CD4-positive, alpha-beta T cell treated with Interleukin-2 at 100 ng/mL for 4 hours (primary cell): Measurements from ENCODE around the gene HELZ2.
"Not testable (repeated sequence)": the region's sequence is repeated elsewhere in the genome, so short reads cannot be mapped to it uniquely, and the experiment has no call there.

Experiments
- DNase-seq: peaks from one replicate; pipeline ENCODE4 v3.0.0-alpha.2; 2020; ENCODE audit warnings: low spot score

The HELZ2 gene

DNA sequence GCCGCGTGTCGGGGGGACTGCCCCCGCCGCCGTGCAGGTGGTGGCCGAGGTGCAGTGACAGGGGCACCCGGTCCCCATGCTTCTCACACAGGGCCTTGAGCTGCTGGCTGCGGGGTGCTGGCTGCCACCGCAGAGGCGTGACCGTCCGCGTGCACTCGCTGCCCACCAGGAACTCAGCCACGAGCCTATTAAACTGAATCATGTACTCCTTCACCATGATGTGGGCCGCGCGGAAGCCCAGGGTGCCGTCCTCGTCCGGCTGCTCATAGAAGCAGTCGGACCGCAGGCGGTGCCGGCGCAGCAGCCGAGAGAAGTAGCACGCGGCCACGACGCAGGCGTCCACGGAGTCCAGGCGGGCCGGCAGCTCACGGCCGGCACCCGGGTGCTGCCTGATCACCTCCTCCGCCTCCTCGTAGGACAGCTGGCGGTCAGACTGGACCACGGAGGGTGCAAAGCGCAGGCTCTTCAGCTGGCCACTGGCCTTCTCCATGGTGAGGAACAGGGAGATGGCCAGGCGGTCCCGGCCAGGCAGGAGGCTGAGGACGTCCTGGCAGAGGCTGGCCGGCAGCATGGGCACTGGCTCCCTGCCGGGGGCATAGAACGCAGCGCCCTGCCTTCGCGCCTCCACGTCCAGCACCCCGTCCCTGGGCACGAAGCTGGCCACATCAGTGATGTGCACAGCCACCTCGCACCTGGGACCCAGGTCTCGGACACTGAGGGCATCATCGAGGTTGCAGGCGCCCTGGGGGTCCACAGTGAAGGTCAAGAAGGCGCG, 9.8 kb downstream of the HELZ2 start:
- DNase-seq, result no peak

DNA sequence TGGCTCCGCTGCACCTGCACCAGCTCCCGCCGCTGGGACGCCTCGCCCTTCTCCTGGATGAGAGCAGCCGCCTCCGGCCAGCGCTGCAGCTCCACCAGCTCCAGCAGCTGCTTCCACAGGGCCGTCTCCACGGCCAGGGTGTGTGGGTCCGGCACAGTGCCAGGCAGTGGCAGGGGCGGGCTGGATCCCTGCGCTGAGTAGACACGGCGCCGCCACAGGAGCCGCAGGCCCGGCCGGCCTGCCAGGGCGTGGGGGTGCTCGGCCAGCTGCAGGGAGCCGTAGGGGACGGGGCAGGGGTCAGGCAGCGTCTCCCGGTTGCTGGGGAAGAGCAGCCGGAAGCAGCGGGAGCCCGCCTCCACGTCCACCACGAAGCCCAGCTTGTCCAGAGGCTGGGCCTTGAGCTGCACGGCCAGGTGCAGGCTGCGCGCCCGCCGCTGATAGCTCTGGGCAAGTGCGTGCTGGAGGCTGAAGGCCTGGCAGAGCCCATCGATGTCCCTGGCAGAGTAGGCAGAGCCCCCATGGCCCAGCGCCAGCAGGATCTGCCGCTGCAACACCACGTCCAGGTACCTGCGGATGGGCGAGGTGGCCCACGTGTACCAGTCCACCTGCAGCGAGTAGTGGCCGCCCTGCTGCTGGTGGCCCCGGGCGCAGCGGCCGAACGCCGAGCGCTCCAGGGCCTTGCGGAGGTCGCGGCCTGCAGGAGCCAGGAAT, 10.7 kb downstream of the HELZ2 start:
- DNase-seq, result no peak

DNA sequence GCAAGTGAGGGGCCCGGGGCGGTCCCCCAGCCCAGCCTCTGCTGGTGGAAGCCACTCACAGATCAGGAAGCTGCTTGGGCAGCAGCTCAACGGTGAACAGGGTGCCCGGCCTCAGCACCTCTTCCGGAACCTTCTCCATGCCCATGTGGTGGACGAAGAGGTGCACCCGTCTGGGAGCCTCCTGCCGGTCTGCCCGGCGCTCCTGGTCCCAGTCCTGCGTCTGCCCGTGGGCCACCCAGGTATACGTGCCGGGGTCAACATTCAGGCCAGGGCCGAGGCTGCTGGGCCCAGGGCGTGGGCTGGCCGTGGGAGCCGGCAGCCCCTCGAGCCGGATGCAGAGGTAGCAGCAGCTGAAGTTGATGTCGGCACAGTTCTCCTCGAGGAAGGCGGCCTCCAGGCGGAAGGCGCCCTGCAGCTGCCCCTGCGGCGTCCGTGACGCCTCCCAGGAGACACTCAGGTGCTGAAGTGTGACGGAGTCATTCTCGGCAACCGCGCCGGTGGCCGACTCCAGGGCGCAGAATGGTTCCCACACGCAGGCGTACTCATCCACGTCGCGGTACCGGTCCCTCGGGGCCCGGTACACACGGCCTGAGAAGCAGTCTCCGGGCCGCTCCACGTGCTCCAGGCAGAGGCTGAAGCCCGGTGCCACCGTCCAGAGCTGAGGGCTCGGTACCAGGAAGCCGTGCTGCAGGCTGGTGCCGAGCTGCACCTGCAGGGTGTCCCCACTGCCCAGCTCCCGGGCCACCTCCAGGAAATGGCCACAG, 11.4 kb downstream of the HELZ2 start:
- no peak for DNase-seq

DNA sequence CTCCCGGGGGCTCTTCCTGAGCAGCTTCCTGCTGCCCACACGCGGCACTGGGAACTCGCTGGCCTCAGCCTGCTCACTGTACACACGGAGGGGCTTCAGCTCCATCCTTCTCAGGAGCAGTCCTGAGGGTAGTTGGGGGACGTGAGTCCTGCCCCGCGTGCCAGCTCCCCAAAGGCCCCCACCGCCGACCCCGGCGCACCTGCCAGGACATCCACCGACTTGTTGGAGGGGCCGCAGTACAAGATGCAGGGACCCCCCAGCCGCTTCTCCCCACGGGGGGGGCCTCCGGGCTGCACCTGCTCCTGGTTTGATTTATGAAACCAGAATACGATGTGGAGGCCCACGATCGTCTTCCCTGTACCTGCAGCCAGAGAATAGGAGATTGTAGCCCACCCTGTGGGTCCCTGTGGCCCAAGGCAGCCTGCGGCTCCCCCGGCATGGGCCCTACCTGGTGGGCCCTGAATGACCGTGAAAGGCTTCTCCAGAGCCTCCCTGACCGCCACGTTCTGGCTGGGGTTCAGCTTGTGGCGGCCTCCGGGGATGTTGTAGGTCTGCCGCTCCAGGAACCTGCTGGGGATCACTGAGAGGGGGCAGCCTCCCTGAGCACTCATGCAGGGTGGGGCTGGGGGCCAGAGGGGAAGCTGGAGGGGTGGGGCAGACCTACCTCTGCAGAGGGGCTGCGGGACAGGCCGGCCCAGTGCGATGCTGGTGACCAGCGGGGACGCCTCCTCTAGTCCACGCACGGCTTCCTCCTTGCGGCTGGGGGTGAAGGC, 12.2 kb downstream of the HELZ2 start:
- no peak for DNase-seq

DNA sequence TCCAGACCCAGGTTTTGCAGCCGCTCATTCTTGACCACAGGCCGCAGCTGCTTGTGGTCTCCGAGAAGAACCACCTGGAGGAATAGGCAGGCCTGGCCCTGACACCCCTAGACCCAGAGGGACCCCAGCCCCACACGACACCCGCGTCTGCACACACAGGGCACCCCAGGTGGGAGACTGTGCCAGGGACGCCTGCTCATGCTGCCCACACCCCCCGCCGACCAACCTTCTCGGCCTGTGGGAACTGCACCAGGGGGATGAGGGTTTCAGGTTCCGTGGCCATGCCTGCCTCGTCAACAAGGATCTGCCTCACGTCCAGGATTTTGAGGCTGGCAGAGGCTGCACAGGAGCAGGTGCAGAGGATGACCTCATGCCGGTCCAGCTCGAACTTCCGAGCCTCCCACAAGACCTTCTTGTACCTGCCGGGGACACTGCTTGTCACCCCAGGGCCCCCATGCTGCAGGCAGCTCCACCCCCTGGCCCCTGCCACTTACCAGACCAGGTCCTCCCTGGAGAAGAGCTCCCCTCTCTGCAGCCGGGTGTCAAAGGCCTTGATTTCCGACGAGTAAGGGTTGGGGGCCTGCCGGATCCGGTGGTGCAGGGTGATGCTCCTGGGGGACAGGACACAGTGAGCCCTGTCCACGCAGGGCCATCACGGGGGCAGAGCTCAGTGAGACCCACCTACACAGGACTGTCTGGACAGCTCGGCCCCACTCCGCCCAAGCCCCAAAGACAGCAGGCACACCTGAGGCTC, 13.0 kb downstream of the HELZ2 start:
- no peak for DNase-seq

DNA sequence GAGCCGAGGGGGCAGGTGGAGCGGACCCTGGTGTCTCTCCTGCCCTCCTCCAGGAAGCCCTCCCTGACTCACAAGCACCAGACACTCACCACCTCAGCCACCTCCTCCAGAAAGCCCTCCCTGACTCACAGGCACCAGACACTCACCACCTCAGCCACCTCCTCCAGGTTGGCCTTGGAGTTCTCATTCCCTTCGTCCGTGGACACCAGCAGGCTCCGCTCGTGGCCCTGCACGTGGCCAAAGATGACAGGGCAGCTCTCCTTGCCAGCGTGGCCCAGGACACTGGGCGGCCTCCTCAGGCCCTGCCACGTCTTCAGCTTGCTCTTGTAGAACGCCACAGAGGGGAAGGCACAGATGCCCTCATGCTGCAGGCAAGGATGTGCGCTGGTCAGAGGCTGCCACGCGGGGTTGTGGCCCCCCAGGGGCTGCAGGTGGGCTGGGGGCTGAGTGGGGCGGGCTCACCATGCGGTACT, 13.7 kb downstream of the HELZ2 start:
- DNase-seq, result no peak

DNA sequence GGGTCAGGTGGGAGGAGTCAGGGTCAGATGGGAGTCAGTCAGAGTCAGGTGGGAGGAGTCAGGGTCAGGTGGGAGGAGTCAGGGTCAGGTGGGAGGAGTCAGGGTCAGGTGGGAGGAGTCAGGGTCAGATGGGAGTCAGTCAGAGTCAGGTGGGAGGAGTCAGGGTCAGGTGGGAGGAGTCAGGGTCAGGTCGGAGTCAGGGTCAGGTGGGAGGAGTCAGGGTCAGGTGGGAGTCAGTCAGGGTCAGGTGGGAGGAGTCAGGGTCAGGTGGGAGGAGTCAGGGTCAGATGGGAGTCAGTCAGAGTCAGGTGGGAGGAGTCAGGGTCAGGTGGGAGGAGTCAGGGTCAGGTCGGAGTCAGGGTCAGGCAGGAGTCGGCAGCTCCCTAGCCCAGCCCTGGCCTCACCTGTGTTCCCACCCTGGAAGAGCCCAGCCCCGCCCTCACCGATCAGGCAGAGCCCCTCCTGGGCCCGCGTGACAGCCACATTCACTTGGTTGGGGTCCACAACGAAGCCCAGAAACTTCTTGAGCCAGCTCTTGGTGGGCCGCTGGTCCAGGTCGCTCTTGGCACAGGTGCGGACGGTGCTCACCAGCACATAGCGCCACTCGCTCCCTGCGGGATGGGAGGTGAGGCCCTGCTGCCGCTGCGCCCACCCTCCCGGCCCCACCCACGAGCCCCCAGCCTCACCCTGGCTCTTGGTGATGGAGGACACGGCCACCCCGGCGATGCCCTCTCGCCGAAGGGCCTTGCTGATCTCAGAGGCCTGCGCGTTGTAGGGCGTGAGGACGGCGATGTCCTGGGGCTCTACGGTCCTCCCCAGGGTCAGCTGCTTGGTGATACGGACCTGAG, 14.3 kb downstream of the HELZ2 start:
- not testable (repeated sequence) for DNase-seq

DNA sequence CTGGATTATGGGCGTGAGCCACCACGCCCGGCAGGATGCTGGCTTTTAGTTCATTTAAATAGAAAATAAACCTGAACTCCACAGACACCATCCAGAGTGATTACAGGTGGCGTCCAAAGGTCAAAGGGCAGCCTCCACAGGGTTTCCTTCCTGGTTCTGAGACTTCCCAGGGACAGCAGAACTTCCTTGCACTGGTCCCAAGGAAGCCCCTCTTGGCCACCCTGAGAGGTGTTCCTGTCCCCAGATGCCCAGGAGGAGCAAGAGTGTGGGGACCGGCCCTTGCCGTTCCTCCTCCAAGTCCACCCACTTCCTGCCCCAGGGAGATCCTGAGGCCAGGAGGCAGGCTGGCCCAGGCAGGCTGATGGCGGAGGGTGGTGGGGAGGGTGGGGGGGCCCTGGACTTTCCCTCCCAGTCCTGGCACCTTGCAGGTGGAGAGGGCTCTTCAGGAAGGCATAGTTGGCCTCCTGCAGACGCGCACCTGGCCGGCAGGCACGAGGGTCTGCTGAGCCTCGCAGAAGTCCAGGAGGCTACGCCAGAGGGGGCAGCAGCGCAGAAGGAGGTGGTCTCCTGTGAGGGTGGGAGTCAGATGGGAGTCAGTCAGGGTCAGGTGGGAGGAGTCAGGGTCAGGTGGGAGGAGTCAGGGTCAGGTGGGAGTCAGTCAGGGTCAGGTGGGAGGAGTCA, 15.1 kb downstream of the HELZ2 start:
- DNase-seq, result no peak

DNA sequence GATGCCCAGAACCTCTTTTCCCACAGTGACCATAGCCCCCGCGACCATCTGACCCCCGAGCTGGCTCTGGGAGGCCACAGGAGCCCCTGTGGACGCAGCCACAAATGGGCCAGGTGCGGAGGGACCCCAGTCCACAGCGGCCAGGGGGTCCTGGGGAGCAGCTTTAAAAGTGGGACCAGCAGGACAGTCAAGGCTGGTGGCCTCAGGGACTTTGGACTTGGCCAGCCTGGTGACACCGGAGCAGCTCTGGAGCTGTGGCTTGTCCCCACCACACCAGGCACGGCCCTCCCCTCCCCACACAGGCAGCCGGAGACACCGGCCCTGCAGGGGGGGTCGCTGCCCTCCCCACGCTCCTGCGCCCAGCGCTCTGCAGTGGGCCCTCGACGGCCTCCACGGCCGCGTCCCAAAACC, 16.6 kb downstream of the HELZ2 start:
- DNase-seq, result no peak

DNA sequence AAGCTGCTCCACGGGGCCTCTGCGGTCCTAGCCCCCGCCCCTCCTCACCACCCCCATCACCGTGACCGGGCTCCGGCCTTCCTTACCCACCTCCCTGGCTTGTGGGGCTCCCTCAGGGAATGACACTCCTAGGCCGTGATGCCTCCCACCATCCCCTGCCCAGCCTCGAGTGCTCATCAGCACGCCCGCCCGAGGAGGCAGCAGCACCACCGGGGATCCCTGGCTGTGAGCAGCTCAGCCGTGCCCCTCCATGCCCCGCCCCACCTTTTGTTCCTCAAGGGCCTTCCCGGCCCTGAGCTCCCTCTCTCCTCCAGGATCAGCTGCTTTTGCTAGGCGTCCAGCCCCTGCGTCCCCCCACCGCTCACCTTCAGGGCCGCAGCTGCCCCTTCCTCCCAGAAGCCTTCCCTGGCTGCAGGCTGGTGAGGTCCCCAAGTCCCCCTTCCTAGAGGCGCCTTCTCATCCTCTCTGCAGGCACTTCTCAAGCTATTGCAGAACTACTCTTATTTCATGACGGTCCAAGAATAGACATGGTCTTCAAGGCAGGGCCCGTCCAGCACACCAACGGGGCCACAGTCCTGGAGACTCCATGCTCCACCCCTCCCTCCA, 17.1 kb downstream of the HELZ2 start:
- no peak for DNase-seq

DNA sequence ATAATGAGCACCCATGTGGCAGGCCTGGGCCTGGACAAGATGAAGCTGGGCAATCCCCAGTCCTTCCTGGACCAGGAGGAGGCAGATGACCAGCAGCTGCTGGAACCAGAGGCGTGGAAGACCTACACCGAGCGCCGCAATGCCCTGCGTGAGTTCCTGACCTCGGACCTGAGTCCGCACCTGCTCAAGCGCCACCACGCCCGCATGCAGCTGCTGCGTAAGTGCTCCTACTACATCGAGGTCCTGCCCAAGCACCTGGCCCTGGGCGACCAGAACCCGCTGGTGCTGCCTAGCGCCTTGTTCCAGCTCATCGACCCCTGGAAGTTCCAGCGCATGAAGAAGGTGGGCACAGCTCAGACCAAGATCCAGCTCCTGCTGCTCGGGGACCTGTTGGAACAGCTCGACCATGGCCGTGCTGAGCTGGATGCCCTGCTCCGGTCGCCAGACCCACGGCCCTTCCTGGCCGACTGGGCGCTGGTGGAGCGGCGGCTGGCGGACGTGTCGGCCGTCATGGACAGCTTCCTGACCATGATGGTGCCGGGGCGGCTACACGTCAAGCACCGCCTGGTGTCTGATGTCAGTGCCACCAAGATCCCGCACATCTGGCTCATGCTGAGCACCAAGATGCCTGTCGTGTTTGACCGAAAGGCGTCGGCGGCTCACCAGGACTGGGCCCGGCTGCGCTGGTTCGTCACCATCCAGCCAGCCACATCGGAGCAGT, 18.2 kb downstream of the HELZ2 start:
- DNase-seq, result no peak

DNA sequence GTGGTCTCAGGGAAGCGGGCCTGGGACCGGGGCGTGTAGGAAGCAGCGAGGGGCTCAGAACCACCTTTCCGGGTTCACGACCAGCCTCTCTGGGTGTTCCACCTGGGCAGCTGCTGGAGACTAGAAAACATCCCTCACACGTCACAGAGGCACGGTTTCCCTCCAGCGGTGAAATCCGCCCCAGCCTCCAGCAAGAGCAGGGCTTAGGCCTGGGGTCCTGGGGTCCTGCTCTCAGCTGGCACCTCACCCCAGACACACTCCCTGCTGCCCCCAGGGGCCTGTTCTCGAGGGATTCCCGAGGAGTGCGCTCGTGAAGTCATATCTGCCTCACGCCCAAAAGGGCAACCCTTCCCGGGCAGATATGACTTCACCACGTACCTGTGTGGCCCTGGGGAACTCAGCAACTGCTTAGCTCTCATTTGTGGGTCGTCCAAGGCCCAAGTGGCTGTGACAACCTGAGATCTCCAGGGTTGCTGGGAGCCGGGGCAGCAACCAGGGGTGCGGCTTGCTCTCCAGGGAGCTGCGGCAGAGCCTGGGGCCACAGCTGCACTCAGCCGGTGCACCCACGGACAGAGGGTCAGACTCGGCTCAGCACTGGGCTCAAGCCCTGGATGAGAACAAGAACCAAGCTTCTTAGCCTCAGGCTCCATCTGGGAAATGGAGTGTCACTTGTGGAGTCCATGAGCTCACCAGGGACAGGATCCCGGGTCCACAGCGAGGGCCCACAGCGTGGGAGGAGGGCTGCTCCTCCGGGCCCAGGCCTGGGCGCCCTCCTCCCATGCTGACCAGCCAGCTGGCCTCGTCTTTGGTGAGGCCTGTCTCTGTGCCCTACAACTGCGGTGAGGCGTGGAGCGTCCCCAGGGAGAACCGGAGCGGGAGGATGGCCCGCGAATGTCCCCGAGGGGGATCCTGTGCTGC, 19.4 kb downstream of the HELZ2 start:
- DNase-seq, result no peak

DNA sequence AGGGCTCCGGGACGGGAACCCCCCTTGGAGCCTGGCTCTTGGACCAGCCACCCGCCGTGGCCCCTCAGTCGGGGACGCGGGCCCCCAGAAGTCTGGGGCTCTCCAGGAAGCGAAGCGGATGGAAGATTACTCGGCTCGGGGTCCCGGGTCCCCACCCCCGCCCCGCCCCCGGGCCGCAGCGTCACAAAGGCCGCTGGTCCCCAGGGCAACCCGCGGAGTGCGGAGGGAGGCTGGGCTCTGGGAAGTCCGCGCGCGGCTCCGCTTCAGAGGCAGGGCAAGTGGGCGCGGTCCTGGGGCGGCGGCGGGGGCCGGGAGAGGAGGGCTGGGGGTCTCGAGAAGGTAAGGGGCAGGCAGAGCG, 20.1 kb downstream of the HELZ2 start, which contains the start of gene FNDC11:
Gene FNDC11, plus strand, starts transcription at position 227 of the 358 bp plus-strand sequence. CDS start 1,505 bp downstream, outside the sequence.
- DNase-seq, result peak; percentile 27

DNA sequence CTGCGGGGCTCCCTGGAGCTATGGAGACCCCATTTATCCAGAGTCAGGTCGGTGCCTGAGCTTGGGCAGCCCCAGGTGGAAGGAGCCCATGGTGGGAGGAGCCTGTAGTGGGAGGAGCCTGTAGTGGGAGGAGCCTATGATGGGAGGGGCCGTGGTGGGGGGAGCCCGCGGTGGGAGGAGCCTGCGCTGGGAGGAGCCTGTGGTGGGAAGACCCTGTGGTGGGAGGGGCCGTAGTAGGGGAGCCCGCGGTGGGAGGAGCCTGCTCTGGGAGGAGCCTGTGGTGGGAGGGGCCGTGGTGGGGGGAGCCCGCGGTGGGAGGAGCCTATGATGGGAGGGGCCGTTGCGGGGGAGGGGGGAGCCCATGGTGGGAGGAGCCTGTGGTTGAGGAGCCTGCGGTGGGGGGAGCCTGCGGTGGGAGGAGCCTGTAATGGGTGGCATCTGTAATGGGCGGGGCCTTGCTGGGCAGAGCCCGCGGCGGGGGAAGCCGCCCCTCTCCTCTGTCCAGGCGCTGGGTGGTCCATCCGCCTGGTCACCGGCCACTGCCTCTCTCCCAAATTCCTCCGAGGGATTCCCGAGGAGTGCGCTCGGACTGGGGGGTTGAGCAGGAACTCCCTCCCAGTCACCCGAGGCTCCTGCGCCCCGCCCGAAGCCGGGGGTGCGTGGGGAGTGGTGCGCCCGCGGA, 20.6 kb downstream of the HELZ2 start:
- DNase-seq, result peak; percentile 90

DNA sequence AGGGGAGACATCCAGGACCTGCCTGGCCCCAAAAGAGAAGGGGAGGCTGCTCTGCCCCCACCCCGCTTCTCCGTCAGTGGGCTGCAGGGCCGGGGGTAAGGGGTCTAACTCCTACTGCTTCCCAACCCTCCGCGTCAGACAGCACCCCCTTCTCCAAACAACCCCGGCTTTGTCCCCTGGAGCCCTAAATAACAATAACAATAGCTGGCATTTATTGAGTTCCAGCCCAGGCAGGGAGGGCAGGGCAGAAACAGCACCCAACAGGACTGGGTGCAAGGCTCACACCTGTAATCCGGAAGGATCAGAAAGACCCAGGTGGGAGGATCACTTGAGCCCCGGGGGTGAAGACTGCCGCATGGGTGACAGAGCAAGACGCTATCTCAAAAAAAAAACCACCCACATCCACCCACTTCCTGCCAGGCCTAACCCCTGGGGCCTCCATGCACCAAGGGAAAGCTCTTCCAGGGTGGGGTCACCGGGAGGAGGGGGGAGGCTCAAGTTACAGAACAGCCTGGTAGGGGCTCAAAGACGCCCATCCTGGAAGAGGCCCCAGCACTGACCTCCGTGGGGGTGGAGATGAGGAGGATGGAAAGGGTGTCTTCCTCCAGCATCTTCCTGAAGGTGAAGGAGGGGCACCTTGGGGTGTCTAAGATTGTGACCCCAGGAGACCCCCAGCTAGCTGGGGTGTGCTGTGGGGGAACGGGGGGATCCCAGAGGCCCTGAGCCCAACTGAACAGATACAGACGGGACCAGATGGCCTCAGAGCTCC, 21.4 kb downstream of the HELZ2 start:
- peak; percentile 57 for DNase-seq

DNA sequence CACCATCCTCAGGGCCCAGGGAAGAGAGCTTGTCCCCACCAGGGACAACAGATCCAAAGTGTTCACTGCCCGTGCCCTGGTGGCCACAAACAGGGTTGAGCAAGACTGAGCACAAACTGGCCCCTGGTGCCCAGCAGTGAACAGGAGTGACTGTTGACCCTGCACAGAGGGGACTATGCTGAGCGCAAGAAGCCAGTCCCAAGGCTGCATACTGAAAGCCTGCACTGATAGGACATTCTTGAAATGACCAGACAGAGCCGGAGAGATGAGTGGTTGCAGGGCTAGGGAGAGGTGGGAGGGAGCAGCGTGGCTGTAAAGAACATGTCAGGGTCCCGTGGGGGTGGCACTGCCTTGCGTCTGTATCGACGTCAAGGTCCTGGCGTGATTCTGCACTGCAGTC, 23.0 kb downstream of the HELZ2 start:
- DNase-seq, result no peak
